HG03159 (cell line): Measurements from ENCODE around the gene SLC39A11.

ENCODE experiments used
- ATAC-seq: cut with Tn5 transposase; IDR thresholded peaks from one replicate; pipeline ENCODE4 v1.9.1; 2021; ENCODE audit warnings: mild to moderate bottlenecking, moderate library complexity; ENCODE audit not compliant: unreplicated experiment

SLC39A11 gene

DNA sequence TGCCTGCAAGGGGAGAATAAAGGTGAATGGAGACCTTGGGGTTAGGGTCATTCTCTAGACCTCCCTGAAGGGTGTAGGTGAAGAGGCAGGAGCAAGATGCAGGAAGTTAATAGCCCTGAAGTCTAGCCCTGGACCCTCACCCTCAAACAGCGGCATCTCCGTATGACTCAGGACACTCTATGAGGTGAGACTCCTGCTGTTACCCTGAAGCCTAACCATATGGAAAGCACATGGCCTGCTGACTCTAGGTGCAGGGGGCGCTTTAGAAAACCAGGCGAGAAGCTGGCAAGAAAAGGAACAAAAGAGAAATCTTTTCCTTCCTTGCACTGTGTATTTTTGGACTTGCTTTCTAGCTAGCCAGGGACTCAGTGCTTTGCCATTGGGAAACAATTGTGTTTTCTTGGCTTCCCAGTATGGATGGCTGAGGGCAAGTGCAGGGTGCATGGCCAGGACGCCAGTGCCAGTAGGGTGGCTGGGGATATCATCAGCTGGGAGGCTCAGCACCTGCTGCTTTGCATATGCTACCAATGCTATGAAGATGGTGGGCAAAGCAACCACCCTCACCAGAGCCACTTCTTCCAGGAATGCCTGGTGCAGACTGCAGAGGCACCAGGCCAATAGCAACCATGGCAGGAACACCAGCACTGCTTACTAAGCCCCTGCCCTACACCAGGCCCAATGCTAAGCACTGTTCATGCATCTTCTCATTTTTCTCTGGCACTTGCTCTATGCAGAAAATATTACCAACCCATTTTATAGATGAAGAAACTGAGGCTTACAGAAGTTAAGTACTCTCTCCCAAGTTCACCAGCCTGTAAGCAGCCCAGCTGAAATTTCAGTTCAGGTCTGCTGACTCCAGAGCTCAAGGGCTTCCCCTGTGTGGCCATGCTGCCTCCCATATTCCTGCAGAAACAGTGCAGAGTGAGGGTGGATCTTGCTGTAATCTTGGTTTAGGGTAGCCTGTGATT is 425.1 kb downstream of the SLC39A11 start:
- no peak for ATAC-seq

DNA sequence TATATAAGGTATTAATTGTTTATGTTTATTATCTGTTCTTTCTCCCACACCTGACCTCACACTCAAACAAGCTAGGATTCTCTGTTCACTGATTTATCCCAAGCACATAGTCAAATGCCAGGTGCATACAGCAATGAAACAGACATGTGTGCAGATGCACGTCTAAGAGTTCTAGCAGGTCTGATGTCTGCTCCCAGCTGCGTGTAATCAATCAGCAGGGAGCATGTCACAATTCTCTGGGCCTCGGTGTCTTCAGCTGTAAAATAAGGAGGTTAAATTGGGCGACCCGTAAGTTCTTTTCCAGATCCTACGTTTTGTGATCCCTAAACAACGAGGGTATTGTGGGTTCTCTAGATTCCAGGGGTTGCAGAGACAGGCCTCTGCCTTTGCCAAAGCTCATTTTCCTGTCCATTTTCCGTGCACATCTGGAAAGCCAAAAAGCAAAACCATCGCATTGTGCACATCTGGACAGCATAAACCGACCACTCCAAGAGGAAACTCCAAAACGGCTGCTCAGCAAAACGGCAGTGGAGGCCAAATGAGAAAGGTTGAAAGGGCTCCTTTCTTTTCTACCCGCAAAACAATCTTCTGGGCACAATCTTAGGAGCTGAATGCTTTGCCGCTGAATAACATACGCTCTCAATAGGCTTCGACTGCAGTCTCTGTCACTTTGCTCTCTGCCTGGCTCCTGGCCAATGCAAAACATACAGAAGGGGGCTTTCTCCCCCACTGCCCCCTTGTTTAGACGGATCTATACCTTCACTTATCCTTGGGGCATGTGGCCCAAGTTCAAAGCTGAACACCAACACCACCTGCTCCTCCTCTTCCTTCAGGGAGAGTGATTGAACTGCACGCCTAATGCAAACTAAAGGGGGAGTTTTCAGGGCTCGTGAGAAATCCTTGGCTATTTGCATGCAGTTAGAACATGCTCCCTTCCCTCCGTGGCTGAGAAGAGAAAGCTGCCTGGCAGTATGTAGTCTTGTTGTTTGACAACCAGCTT is 426.3 kb downstream of the SLC39A11 start:
- ATAC-seq = no peak

DNA sequence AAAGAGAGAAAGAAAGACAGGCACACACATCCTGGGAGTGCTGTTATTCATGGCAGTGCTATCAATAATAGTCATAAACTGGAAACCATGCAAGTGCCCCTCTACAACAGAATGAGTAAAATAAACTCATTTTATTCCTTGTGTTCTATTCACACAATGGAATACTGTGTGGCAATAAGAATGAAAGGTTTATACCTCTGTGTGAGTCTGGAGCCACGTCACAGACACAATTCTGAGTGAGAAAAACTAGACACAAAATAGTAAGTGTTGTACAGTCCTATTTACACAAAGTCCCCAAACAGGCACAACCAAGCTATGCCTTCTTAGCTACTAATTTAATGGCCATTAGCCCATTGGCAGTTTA is 429.7 kb downstream of the SLC39A11 start:
- ATAC-seq = no peak

DNA sequence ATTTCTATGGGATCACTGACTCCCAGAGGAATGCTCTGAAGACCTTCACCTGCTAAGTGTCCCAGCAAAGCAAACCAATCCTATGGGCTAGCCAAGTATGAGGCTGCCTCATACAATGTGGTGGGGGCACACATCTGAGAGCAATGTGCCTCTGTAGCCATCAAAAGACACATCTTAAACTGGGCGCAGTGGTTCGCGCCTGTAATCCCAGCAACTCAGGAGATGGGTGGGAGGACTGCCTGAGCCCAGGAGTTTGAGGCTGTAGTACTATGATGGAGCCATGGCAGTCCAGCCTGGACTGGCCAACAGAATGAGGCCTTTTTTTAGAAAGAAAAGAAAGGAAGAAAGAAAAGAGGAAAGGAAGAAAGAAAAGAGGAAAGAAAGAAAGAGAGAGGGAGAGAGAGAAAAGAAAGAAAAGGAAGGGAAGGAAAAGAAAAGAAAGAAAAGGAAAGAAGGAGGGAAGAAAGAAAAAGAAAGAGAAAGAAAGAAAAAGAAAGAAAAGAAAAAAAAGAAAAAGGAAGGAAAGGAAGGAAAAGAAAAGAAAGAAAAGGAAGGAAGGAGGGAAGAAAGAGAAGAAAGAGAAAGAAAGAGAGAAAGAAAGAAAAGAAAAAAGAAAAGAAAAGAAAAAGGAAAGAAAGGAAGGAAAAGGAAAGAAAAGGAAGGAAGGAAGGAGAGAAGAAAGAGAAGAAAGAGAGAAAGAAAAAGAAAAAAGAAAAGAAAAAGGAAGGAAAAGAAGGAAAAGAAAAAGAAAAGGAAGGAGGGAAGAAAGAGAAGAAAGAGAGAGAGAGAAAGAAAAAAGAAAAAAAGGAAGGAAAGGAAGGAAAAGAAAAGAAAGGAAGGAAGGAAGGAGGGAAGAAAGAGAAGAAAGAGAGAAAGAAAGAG is 430.3 kb downstream of the SLC39A11 start:
- no peak for ATAC-seq

DNA sequence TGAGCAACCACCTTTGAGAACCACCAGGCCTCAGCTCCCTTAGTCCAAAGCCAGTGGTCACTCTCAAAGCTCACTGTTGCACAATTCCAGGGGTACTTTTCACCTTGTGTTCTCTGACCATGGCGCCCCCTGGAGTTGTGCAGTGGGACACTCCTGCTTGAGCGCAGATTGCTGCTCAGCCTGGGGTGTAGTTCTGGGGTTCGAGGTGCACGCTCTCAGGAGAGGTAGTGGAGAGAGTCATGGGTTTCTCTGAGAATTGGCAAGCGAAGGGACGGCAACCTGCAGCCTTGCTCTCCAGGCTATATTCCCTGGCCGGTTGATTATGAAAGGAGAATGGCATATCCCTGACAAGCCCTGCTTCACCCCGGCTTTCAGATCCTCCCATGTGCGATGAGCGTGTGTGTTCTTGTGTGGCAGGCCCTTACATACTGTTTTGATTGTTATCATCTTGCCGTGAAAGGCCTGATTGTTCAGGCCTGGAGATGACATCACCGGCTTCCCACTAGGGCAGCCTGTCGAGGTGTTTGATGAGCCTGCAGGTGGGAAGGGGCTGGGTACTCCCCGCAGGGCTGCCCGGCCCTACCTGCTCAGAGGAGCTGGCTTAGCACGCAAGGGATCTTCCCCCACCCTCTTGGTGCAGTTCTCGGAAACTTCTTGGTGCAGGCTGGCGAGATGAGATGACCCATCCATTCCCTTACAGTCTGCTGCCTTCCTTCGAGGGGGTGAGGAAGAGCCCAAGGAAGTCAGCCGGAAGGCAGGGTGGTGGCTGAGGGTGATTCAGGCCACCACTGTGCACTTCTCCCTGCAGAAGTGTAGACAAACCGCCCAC is 431.2 kb downstream of the SLC39A11 start:
- no peak for ATAC-seq

DNA sequence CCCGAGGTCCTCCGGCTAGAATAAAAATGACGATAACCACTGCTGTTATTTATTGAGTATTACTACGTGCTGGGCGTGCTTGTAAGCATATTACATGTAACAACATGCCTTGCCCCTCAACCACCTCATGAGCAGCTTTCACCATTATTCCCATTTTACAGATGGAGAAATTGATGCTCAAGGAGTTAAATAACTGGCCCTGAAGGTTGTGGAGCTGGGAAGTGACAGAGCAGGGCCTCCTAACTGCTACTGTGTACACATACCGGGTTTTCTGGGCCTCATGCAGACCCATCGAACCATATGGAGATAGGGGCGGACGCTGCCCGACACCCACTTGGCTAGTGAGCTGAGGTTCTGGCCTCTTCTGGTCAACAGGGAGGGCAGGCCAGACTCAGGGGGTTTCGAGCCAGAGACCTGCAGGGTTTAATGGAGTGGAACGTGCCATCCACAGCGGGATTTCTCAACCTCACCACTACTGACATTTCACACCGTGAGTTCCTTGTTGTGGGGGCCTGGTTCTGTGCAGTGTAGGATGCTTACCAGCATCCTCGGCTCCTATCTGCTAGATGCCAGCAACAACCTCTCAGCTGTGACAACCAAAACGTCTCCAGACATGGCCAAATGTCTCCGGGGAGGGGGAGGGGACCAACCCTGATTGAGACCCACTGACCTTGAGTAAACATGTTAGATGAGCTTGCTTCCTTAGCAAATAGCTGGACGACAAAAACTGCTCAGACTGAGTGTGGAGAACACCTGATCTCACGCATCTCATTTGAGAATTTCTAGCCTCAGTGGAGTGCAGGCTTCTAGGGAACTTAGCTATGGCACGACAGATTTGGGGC is 432.0 kb downstream of the SLC39A11 start:
- ATAC-seq = no peak

DNA sequence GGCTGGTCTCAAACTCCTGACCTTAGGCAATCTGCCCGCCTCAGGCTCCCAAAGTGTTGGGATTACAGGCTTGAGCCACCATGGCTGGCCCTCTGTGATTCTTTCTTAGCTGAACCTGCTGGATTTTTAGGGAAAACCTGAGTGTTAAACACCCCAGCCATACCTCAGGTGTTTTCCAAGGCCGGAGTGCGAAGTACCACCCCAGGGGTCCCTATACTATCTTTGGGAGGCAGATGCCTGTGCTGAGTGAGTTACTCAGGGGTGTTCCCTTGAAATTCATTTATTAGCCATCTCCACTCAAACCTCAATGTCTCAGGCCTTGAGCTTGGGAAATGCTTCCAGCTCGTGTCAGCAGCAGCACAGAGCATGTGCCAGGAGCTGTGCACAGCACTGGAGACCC is 432.7 kb downstream of the SLC39A11 start:
- ATAC-seq = no peak

DNA sequence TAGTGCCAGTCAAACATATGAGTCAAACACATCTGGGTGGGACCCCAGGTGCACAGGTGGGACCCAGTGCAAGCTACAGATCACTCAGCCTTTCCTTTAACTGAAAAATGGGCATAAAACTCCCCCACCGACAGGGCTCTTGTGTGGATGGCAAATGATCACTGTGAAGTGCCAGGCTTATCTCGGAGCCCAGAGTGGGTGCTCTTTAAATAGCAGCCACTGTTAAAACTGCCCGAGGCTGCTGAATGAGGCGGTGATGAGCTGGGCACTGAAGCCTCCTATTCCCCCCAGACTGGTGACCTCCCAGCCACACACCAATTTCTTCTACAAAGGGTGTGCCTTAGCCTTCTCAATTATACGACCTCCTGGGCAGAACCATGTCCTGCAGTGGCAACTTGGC is 433.8 kb downstream of the SLC39A11 start:
- no peak for ATAC-seq

DNA sequence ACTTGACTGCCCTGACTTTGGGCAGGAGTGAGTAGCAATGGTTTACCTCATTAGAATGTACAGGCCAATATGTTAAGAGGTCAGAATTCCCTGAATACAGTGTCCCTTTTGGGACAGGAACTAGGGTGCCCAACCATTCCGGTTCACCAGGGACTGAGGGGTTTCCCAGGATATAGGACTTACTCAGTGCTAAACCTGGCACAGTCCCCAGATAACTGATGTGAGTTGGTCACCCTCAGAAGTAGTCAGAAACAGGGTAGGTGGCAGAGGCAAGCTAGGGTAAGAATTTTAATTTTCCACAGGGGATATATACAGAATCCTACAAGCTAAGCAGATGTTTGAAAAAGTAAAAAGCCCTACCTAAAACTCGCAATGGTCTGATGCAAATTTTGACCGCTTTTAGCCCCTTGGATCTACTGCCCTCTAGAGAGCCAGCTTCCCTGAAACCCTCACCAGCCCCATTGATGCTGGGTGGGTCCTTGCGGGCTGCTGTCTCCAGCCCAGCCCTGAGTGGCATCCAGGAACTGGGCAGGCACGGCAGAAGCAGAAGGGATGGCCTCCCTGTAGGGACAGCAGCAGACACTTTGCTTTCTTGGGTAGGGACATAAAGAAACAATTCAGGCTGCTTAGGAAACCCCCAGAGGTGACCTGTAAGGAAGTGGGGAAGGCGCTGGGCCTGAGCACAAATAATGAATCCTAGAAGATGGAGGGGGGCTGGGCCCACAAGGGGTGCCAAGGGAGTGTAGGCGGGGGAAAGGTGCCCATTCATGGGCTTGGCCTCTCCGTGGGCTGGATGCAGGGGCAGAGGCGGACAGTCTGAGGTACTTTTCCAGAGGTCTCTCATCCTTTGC is 434.8 kb downstream of the SLC39A11 start:
- ATAC-seq = no peak

DNA sequence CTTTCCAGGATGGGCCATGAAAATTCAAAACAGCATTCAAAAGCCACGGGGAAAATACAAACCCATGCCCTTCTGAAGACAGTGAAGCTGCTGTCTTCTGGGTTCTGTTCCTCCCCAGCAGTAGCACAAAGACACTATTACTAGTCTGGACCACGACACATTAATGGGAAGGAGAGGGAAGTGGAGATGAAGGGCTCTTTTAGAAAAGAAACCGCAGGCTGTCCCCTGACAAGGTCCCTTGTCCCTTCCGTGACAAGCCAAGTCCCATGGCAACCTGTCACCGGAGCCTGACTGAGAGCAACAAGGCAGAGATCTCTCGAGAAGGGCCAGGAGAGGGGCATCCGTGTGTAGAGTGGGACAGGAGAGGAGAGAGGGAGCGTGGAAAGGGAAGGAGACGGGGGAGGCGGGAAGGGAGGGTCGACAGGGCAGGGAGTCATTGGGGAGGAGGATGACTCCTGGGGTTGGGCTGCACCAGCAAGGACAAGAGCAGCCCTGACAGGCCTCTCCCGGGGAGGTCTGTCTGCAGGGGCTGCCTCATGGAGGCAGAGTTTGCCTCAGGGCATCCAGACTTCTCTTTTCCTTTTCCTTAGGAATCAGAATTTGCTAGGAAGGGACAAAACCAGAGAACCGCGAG is 436.2 kb downstream of the SLC39A11 start:
- no peak for ATAC-seq

DNA sequence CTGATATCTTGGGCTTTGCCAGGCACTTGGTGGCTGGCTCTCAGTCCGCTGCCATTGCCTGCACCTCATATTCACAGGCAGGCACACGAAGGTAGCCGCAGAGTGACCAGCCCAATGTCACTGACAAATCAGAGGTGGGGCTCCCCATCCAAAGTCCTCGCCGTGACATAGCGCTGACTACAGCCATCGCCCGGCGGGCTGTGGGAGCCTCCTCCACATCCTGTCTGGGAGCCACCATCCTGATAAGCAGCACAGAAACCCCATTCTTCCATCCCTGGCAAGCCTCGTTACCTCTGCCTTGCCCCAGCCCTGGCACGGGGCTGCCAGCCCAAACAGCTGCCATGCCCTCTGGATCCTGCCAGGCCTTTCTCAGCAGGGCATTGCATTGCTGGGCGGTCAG is 437.8 kb downstream of the SLC39A11 start:
- ATAC-seq = no peak

DNA sequence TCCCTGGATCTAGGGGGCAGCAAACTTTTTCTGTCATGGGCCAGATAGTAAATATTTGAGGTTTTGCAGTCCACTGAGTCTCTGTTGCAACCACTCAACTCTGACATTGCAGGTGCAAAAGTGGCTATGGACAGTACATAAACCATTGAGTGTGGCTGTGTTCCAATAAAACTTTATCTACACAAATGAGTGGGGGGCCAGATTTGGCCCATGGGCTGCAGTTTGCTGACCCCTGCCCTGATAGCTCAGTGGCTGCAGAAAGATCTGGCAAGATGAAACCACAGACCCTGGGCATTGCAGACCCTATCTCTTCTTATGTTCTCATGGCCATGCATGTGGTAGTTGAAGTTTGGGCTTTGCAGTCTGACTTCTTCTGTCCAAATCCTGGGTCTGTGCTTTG is 440.5 kb downstream of the SLC39A11 start:
- no peak for ATAC-seq

DNA sequence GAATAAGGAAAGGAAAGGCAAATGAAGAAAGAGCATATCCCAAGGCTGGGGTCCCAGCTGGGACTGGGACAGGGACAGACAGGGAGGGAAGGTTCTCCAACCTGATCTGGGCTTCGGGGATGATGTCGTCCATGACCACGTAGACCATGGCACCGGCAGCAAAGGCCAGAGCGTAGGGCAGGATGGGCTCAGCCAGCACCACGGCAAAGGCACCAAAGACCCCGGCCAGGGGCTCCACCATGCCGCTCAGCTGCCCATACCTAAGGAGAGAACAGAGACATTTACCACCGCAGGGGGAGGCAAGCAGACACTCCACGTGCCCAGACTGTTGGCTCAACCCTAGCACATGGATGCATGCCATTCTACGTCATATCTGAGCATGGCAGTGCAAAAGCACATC is 443.8 kb downstream of the SLC39A11 start:
- no peak for ATAC-seq

DNA sequence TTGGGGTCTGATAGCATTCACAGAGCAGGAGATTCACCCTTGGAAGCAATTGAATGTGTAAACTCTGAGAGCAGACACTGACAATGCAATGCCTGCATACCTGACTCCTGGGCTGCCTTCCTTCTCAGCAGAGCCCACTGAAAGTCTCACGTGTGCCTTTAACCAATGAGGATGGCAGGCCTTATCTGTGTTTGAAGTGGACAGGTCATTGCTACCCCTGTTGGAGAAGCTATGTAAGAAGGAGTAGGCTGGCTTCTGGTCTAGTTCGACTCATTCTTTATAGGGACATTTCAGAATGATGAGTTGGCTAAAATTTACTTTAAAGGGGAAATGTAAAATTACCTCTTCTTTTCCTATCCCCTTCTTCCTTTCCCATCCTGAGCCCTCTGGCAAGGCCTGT is 446.3 kb downstream of the SLC39A11 start:
- no peak for ATAC-seq

DNA sequence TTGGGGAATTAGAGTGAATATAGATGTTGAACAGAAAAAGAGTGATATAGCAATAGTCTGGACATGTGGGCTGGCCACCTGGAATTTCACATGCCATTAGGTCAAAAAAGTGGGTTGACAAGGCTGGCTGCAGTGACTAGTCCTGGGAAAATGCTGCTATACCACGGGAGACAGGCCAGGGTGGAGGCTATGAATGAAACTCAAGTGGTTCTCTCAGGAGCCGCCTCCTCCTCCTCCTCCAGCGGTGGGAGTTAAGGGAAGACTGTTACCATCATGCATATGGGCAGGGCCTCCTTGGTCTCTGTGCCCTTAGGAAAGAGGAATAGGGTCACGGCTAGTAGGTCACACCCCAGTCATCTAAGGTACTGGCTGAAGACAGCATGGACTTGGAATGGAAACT is 448.0 kb downstream of the SLC39A11 start:
- no peak for ATAC-seq

DNA sequence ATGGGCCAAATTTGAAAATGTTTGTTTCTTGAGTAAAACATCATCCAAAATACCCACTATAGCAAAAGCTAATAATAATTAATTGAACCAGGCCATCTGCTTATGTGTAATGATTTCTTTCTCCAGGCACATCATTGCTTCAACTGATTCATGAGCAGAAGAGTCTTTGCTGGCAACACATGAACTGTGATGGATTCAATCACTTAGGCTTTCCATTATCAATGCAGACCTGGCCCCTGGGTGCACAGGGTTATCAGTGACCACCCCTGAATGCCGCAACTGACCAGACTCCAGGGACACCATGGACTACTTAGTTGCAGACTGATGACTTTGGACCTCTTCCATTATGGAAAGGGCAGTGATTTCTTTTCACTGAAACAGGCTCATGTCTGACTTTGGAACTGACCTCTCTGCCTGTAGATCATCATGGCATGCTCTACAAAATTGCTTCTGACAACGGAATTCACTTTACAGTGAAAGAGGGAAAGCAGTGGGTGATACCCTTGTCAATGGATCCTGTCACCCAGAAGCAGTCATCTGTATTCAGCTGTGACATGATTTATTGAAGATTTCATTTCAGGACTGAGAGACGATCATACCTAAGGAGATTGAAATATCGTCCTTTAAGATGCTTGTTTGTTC is 448.8 kb downstream of the SLC39A11 start:
- ATAC-seq = no peak

DNA sequence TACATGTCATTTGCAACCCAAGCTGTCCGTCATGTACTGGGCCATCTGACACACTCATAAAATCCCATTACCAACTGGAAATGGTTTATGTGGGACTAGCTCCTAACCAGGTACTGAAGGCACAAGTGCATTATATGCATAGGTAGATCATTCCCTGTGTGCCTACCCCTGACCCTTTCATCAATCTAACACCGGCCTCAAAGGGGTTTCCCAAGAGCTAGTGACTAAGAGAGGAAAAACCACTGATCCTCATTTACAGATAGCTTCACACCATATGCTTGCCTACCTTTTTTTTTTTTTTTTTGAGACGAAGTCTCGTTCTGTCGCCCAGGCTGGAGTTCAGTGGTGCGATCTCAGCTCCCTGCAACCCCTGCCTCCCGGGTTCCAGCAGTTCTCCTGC is 449.8 kb downstream of the SLC39A11 start:
- no peak for ATAC-seq
